Lung microvascular endothelial cell (primary cell): Measurements from ENCODE around the gene CIROP. TPM values are rescaled to one million over a fixed set of nuclear protein-coding genes. Genes with fewer than 3 reads are reported as not detected.

Experiments used
- DNase-seq, 2 donors: peaks; one replicate each; pipeline versions ENCODE4 v3.0.0 to v3.0.0-alpha.2; 2010; ENCODE audit warnings: low read depth in 2 of 2
- total RNA-seq: library from RNA; depleted of rRNA; stranded (reverse); fragments of >200 nt; gene quantifications from 2 replicates; pipeline ENCODE4 v1.2.1, GENCODE V29; 2014

CIROP gene
- total RNA-seq, 1 donor from 2014 or later = not detected

DNA sequence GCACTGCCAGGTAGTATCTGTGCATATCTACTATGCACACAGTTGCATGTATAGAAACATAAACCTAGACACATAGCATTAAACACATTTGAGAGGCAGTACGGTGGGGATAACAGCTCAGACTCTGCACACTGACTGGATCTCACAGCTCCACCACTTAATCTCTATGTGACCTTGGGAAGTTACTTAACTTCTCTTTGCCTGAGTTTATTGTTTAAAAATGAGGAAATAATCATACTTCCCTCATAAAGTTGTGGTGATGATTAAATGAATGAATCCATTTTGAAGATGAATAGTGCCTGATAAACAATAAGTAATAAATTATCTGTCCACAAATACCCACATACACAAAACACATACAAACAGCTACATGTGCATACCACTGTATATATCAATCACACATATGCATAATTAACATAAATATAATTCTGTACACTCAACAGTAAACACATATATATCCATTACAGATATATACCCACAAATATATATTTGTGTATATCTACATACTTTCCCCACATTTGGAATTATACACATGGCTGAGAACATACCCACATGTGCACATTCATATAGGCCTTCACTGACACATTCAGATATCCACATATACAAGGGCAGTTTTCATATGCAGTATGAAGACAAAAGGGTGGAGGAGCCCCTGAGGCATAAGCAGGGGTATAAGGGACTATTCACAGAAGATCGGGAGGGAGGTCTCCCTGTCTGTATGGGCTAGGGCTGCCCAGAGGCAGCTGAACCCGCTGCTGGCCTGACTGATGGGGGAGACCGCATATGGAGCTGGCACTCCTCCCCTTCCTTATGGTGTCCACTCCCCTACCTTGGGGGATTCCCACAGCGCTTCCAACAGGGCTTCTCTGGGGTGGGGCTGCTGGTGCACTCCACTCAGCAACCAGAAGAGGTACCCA lies 53.4 kb downstream of the CIROP start:
- no peak for DNase-seq

Other genes with a start within 250 kb of the CIROP start
- gene LRP10, start 233.2 kb downstream of the CIROP start, total RNA-seq = 37.3 and 44.0 TPM in 2 replicates
- gene REM2, start 221.8 kb downstream of the CIROP start, total RNA-seq = under 0.01 TPM in 1 of 2 replicates, not detected in the other
- gene RBM23, start 185.8 kb downstream of the CIROP start, total RNA-seq = 24.0 and 37.7 TPM in 2 replicates
- gene PRMT5, start 175.6 kb downstream of the CIROP start, total RNA-seq = 35.3 and 41.9 TPM in 2 replicates
- gene HAUS4, start 147.9 kb downstream of the CIROP start, total RNA-seq = 6.3 and 28.5 TPM in 2 replicates
- 36.0 and 70.2 TPM in 2 replicates for gene AJUBA, start 122.4 kb downstream of the CIROP start, total RNA-seq
- 2.4 and 3.9 TPM in 2 replicates for gene C14orf93, start 94.8 kb downstream of the CIROP start, total RNA-seq
- 183 and 219 TPM in 2 replicates for gene PSMB5, start 70.1 kb downstream of the CIROP start, total RNA-seq
- not detected in 2 replicates for gene PSMB11, start 62.8 kb downstream of the CIROP start, total RNA-seq
- gene CDH24, start 47.5 kb downstream of the CIROP start, total RNA-seq = 0.60 and 2.0 TPM in 2 replicates
- gene ACIN1, start 9.9 kb downstream of the CIROP start, total RNA-seq = 32.7 and 48.6 TPM in 2 replicates
- 41.2 and 45.0 TPM in 2 replicates for gene C14orf119, start 9.5 kb downstream of the CIROP start, total RNA-seq
- not detected in 2 replicates for gene CEBPE, start 14.3 kb upstream of the CIROP start, total RNA-seq
- 0.44 TPM in 1 of 2 replicates, not detected in the other for gene SLC7A8, start 78.7 kb upstream of the CIROP start, total RNA-seq
- not detected in 2 replicates for gene RNF212B, start 132.9 kb upstream of the CIROP start, total RNA-seq
- gene HOMEZ, start 181.1 kb upstream of the CIROP start, total RNA-seq = 3.1 and 3.4 TPM in 2 replicates
- 1.5 and 3.6 TPM in 2 replicates for gene PPP1R3E, start 197.9 kb upstream of the CIROP start, total RNA-seq
- gene BCL2L2, start 201.8 kb upstream of the CIROP start, total RNA-seq = 9.4 and 14.9 TPM in 2 replicates
- 46.2 and 52.8 TPM in 2 replicates for gene PABPN1, start 216.5 kb upstream of the CIROP start, total RNA-seq
- 0.22 and 0.60 TPM in 2 replicates for gene SLC22A17, start 247.9 kb upstream of the CIROP start, total RNA-seq